GM13977 (cell line): Measurements from ENCODE around the gene TEKT1.

Source experiments
- DNase-seq: peaks from one replicate; pipeline ENCODE4 v3.0.0; 2012; ENCODE audit warnings: low spot score
- CTCF ChIP-seq: IDR thresholded peaks from 2 replicates; pipeline ENCODE4 v1.5.1; 2012; ENCODE audit warnings: mild to moderate bottlenecking, control low read depth; ENCODE audit not compliant: insufficient read depth; ENCODE audit errors: extremely low read depth, missing control alignments
- in situ Hi-C: fragments of 300-500 bp; cut with MboI; formaldehyde crosslinking; loops from one replicate; pipeline ENCODE4 v1.12.0; 2022; ENCODE audit warnings: low sequenced_read_pairs, low pct_unique_long_range_greater_than_20kb, mixed read lengths, inconsistent platforms; ENCODE audit not compliant: unreplicated experiment

TEKT1 gene

GRCh38 chr17:6796017-6796886, 35.3 kb downstream of the TEKT1 start:
- in situ Hi-C loops: no loop called here
- no peak for TF ChIP-seq CTCF
- no peak for DNase-seq

- DNase-seq: no peak
- TF ChIP-seq CTCF: no peak
- in situ Hi-C loops: no loop called here
Measured at GRCh38 chr17:6793748-6794493, 37.6 kb downstream of the TEKT1 start.

- in situ Hi-C loops: no loop called here
- DNase-seq: no peak
- no peak for TF ChIP-seq CTCF
Measured at GRCh38 chr17:6789146-6789545, 42.4 kb downstream of the TEKT1 start.

GRCh38 chr17:6787081-6787693, 44.3 kb downstream of the TEKT1 start:
- no peak for TF ChIP-seq CTCF
- in situ Hi-C loops: no loop called here
- no peak for DNase-seq

- no peak for DNase-seq
- no peak for TF ChIP-seq CTCF
- in situ Hi-C loops: no loop called here
Measured at GRCh38 chr17:6786618-6787017, 44.9 kb downstream of the TEKT1 start.

- in situ Hi-C loops: no loop called here
- no peak for DNase-seq
Measured at GRCh38 chr17:6782244-6782643, 49.3 kb downstream of the TEKT1 start.

More at GRCh38 chr17:6782244-6782643, 49.3 kb downstream of the TEKT1 start:
- no peak for TF ChIP-seq CTCF
